ENCODE data around the gene KCNK7. TPM values are rescaled to one million over a fixed set of nuclear protein-coding genes. Genes with fewer than 3 reads are reported as not detected.

KCNK7 gene
- total RNA-seq, 1 donor from 2014 or later = 0.69 TPM

DNA sequence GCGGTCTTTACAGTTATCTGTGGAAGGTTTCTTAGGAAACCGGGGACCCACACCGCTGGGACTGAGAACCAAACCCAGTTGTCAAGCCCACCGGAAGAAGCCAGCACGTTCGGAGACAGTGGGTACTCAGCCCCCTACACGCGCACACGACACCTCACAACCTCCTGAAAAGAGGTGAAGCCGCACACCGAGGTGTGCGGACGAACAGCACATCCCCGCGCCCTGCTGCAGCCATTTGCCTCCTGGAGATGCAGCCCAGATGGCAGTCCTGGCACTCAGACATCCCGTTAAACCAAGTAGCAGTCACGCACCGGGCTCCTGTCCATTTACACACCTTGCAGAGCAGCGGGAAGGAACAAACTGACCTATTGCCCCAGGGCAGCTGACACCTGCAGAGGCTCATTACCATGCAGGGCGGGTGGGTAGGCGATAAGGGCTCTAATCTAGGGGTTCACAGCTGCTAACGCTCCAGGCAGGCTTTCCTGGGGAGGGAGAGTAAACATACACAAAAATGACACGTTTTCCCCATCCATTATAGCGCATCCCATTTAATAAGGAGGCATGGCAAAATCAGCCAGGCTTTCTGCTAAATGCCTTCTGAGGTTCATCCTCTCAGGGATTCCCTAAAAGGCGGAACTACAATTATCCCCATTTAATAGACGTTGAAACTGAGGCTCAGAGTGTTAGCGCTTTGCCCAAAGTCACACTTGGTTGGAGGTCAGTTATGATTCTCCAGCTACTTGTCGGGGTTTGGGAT, 20.6 kb downstream of the KCNK7 start:
- no peak for DNase-seq
- TF ChIP-seq, protein P1, sequence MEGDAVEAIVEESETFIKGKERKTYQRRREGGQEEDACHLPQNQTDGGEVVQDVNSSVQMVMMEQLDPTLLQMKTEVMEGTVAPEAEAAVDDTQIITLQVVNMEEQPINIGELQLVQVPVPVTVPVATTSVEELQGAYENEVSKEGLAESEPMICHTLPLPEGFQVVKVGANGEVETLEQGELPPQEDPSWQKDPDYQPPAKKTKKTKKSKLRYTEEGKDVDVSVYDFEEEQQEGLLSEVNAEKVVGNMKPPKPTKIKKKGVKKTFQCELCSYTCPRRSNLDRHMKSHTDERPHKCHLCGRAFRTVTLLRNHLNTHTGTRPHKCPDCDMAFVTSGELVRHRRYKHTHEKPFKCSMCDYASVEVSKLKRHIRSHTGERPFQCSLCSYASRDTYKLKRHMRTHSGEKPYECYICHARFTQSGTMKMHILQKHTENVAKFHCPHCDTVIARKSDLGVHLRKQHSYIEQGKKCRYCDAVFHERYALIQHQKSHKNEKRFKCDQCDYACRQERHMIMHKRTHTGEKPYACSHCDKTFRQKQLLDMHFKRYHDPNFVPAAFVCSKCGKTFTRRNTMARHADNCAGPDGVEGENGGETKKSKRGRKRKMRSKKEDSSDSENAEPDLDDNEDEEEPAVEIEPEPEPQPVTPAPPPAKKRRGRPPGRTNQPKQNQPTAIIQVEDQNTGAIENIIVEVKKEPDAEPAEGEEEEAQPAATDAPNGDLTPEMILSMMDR (IDR thresholded peaks at IDR 0.05; ENCODE audit: partially characterized antibody, unreplicated experiment) = no peak
- H3K27ac Mint-ChIP-seq (ENCODE audit: unreplicated experiment) = peak overlapping the region; percentile 52
- H3K36me3 Mint-ChIP-seq (ENCODE audit: unreplicated experiment) = no peaks in the 10 kb centered on the region
- H3K4me1 Mint-ChIP-seq (ENCODE audit: low read depth, unreplicated experiment) = peaks cover 20% of the 10 kb centered on the region
- peaks cover 22% of the 10 kb centered on the region for H3K27me3 Mint-ChIP-seq (ENCODE audit: unreplicated experiment)
- peaks cover 28% of the 10 kb centered on the region for H3K9me3 Mint-ChIP-seq (ENCODE audit: unreplicated experiment)
- H3K4me3 Mint-ChIP-seq (ENCODE audit: unreplicated experiment) = peak overlapping the region; percentile 85

DNA sequence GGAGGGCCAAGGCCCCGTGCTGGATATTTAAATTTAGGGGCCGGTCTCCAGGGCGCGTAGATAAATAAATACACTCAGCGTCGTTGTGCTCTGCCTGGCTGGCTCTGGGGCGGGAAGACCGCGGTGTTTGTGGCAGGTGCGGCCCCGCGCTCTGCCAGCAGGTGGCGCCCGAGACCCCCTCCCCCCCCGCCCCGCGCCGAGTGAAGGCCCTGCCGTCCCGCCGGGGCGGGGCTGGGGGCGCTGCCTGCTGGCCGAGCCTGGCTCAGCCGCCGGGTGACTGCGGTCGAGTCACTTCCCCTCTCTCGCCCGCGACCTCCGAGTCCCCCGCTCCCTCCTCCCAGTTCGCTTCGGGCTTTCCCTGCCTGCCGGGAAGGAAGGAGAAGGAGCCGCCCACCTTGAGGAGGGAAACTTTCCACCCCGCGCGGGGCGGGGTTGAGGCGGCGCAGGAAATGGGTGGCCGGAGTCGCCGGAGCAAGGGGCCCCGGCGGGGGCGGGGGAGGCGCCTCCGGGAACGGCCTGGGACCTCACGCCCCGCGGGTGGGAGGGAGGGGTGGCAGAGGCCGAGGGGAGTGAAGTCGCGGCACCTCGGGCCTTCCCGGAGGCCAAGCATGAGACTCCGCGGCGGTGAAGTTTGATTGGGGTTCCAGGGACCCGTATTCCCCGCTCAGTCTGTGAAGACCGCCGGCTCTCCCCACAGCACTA, 21.3 kb downstream of the KCNK7 start:
- Mint-ChIP-seq H3K4me3 (ENCODE audit: unreplicated experiment) (peak overlapping the region; percentile 94), H3K27me3 (ENCODE audit: unreplicated experiment) (peaks cover 22% of the 10 kb centered on the region), H3K4me1 (ENCODE audit: low read depth, unreplicated experiment) (peaks cover 20% of the 10 kb centered on the region), H3K9me3 (ENCODE audit: unreplicated experiment) (peaks cover 29% of the 10 kb centered on the region), H3K36me3 (ENCODE audit: unreplicated experiment) (no peaks in the 10 kb centered on the region), H3K27ac (ENCODE audit: unreplicated experiment) (peak overlapping the region; percentile 66)
- TF ChIP-seq, protein P1 (IDR thresholded peaks at IDR 0.05; ENCODE audit: partially characterized antibody, unreplicated experiment) = peak; percentile 99
- DNase-seq = peak; percentile 84

DNA sequence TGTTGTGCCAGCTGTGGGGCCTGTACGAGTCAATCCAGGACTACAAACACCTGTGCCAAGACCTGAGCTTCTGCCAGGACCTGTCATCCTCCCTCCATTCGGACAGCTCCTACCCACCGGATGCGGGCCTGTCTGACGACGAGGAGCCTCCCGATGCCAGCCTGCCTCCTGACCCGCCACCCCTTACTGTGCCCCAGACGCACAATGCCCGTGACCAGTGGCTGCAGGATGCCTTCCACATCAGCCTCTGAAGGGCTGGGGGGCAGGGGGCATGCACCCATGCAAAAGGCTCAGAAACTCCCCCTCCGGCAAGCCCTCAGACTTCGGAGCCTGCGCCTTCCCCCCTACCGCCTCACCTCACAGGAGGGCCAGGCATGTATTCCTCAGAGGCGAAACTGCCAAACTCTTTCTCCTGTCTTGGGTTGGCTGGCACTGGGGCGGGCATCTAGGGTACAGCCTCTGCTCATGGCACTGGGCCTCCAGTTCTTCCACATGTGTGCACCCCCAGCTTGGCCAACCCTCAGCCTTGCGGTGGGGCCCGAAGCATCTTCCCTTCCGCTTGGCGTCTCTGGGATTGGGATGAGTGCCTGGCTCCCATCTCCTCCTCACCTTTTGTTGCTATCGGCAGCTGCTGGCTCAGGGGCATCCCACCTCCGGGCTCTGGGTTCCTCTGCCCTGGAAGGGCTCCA, 22.1 kb downstream of the KCNK7 start:
- peaks cover 30% of the 10 kb centered on the region for H3K9me3 Mint-ChIP-seq (ENCODE audit: unreplicated experiment)
- H3K27ac Mint-ChIP-seq (ENCODE audit: unreplicated experiment) = peak overlapping the region; percentile 66
- H3K4me1 Mint-ChIP-seq (ENCODE audit: low read depth, unreplicated experiment) = peaks cover 23% of the 10 kb centered on the region

DNA sequence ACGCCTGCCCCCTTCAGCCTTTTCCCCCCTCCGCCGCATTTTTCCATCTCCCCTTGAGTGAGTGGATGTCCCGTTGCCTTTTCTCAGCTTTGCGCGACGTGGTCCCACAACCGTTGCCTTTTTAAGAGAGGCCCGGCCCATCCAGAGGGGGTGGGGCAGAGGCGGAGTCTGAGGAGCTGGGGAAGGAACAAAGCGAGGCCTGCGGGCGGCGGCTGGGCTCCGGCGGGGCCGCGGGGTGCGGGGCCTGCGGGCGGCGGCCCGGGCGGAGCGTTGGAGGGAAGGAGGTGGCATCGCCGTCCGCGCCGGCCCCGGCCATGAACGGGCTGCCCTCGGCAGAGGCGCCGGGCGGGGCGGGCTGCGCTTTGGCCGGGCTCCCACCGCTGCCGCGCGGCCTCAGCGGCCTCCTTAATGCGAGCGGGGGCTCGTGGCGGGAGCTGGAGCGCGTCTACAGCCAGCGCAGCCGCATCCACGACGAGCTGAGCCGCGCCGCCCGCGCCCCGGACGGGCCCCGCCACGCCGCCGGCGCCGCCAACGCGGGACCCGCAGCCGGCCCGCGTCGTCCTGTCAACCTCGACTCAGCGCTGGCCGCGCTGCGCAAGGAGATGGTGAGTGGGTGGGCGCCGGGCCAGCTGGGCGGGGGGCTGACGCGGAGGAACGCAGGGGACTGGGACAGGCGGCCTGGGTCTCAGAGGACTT, 23.1 kb downstream of the KCNK7 start, which contains the start of gene FAM89B:
FAM89B (plus strand) TSS at position 183 of the 696 bp plus-strand sequence; CDS start at position 315, 132 bp downstream.
- Mint-ChIP-seq H3K9me3 (ENCODE audit: unreplicated experiment) (peaks cover 24% of the 10 kb centered on the region), H3K36me3 (ENCODE audit: unreplicated experiment) (no peaks in the 10 kb centered on the region), H3K27ac (ENCODE audit: unreplicated experiment) (peak within 1 kb of the TSS; percentile 98), H3K27me3 (ENCODE audit: unreplicated experiment) (peaks cover 15% of the 10 kb centered on the region), H3K4me3 (ENCODE audit: unreplicated experiment) (peak within 1 kb of the TSS; percentile 94), H3K4me1 (ENCODE audit: low read depth, unreplicated experiment) (peaks cover 14% of the 10 kb centered on the region)
- peak; percentile 91 for DNase-seq
- TF ChIP-seq, protein P1 (IDR thresholded peaks at IDR 0.05; ENCODE audit: partially characterized antibody, unreplicated experiment) = no peak

More for the DNA sequence above, 22.1 kb downstream of the KCNK7 start:
- Mint-ChIP-seq H3K36me3 (ENCODE audit: unreplicated experiment) (no peaks in the 10 kb centered on the region), H3K4me3 (ENCODE audit: unreplicated experiment) (peak overlapping the region; percentile 94), H3K27me3 (ENCODE audit: unreplicated experiment) (peaks cover 22% of the 10 kb centered on the region)
- DNase-seq = no peak
- TF ChIP-seq, protein P1 (IDR thresholded peaks at IDR 0.05; ENCODE audit: partially characterized antibody, unreplicated experiment) = no peak

Measured in glutamatergic neuron (in vitro differentiated cells).